Astrocyte (in vitro differentiated cells and primary cell): ENCODE results near the gene BTF3. TPM values are rescaled to one million over a fixed set of nuclear protein-coding genes. Genes with fewer than 3 reads are reported as not detected.
"Not testable (repeated sequence)": the region's sequence is repeated elsewhere in the genome, so short reads cannot be mapped to it uniquely, and the experiment has no call there.

Experiments
- DNase-seq: peaks from one replicate; pipeline ENCODE4 v3.0.0-alpha.2; 2010; ENCODE audit warnings: low read depth
- FAIRE-seq: peaks from 2 replicates; lab custom pipeline; 2011; peaks lifted over from hg19 to GRCh38; lab: Jason Lieb, UNC
- H2AFZ ChIP-seq: 2 replicates; pipeline ENCODE4 v1.6.0; 2012; ENCODE audit warnings: low read depth, low read length, inconsistent platforms
- H3K27ac ChIP-seq: 2 replicates; pipeline ENCODE4 v1.5.1; 2011; ENCODE audit warnings: low read depth, low read length, inconsistent platforms
- H3K27me3 ChIP-seq: 2 replicates; pipeline ENCODE4 v1.6.0; 2011; ENCODE audit warnings: low read length, inconsistent platforms; ENCODE audit not compliant: insufficient read depth
- H3K36me3 ChIP-seq: 2 replicates; pipeline ENCODE4 v1.5.1; 2011; ENCODE audit warnings: low read length, inconsistent platforms; ENCODE audit not compliant: insufficient read depth
- H3K4me1 ChIP-seq: 2 replicates; pipeline ENCODE4 v1.5.1; 2011; ENCODE audit warnings: low read length, inconsistent platforms; ENCODE audit not compliant: insufficient read depth
- H3K4me2 ChIP-seq: 2 replicates; pipeline ENCODE4 v1.6.0; 2012; ENCODE audit warnings: low read length, inconsistent platforms
- H3K4me3 ChIP-seq: 2 replicates; pipeline ENCODE4 v1.5.1; 2011; ENCODE audit warnings: low read depth, mild to moderate bottlenecking, low read length, inconsistent platforms; ENCODE audit not compliant: insufficient read depth
- H3K79me2 ChIP-seq: 2 replicates; pipeline ENCODE4 v1.6.0; 2012; ENCODE audit warnings: mild to moderate bottlenecking, low read length, inconsistent platforms; ENCODE audit not compliant: insufficient read depth
- H3K9ac ChIP-seq: 2 replicates; pipeline ENCODE4 v1.6.0; 2012; ENCODE audit warnings: mild to moderate bottlenecking, low read length, inconsistent platforms
- H3K9me3 ChIP-seq: 2 replicates; pipeline ENCODE4 v1.5.1; 2012; ENCODE audit warnings: low read depth, mild to moderate bottlenecking, low read length, inconsistent platforms; ENCODE audit not compliant: insufficient read depth
- H4K20me1 ChIP-seq: 2 replicates; pipeline ENCODE4 v1.6.0; 2012; ENCODE audit warnings: low read length, inconsistent platforms; ENCODE audit not compliant: insufficient read depth
- H3K27ac Mint-ChIP-seq: one replicate; pipeline ENCODE4 v1.8.0; 2021; ENCODE audit warnings: mild to moderate bottlenecking, mixed read lengths; ENCODE audit not compliant: unreplicated experiment
- H3K27me3 Mint-ChIP-seq: one replicate; pipeline ENCODE4 v1.8.0; 2021; ENCODE audit warnings: low read depth, mixed read lengths; ENCODE audit not compliant: unreplicated experiment
- H3K36me3 Mint-ChIP-seq: one replicate; pipeline ENCODE4 v1.8.0; 2021; ENCODE audit warnings: low read depth, mixed read lengths; ENCODE audit not compliant: unreplicated experiment
- H3K4me1 Mint-ChIP-seq: one replicate; pipeline ENCODE4 v1.8.0; 2021; ENCODE audit warnings: low read depth, mixed read lengths; ENCODE audit not compliant: unreplicated experiment
- H3K4me3 Mint-ChIP-seq: one replicate; pipeline ENCODE4 v1.8.0; 2021; ENCODE audit warnings: mild to moderate bottlenecking, moderate library complexity, mixed read lengths; ENCODE audit not compliant: unreplicated experiment
- H3K9me3 Mint-ChIP-seq: one replicate; pipeline ENCODE4 v1.8.0; 2021; ENCODE audit warnings: mild to moderate bottlenecking, mixed read lengths; ENCODE audit not compliant: unreplicated experiment
- EZH2 ChIP-seq: IDR thresholded peaks from 2 replicates; pipeline ENCODE4 v1.6.1; 2012; ENCODE audit warnings: mild to moderate bottlenecking, low read length, inconsistent platforms; ENCODE audit not compliant: insufficient read depth
- total RNA-seq: library from RNA; stranded (reverse); gene quantifications from 2 replicates; pipeline ENCODE4 v1.2.1, GENCODE V29; 2021
- TF ChIP-seq, protein P1 (sequence below): IDR thresholded peaks from 2 replicates; pipeline ENCODE4 v1.5.1; 2011; ENCODE audit warnings: low read depth, mild to moderate bottlenecking, inconsistent platforms, low read length, moderate library complexity; ENCODE audit not compliant: insufficient read depth

The BTF3 gene
- total RNA-seq, 1 donor from 2014 or later, result 524 TPM

DNA sequence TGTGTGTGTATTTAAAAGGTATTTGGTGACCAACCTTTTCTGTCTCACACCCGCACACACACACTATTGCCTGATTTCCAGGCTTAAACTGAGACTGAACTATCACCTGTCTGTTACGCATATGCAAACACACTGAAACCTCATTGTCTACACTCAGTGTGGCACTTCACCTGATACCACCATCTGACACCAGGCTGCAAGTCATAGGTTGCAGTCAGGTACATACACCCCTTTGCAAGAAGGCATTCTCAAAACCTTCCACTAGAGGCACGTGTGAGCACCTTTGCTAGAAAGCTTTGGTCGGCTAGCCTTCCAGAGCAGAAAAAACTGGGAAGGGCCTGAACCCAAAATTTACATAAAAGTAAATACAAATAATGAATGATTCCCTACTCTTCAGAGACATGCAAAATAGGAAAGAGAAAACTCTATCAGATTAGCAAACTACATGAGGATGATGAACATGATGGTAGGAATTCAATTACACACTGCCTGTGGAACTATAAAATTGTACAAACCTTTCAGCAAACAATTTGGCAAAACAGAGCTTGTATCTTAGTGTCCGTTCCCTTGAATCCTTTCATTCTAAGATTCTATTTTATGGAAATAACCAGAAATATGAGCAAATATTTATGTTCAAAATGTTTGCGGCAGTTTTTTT lies 43.7 kb upstream of the BTF3 start:
- Histone ChIP-seq H2AFZ (no peak overlapping the region), H4K20me1 (no peaks in the 10 kb centered on the region), H3K27me3 (peaks cover 11% of the 10 kb centered on the region), H3K4me1 (peaks cover 9% of the 10 kb centered on the region), H3K9me3 (no peaks in the 10 kb centered on the region), H3K4me3 (no peak overlapping the region), H3K9ac (no peak overlapping the region), H3K36me3 (no peaks in the 10 kb centered on the region), H3K4me2 (no peak overlapping the region), H3K79me2 (no peaks in the 10 kb centered on the region), H3K27ac (no peak overlapping the region)
- H3K4me3 Mint-ChIP-seq, result no peak overlapping the region
- peaks cover 1% of the 10 kb centered on the region for H3K4me1 Mint-ChIP-seq
- H3K27me3 Mint-ChIP-seq, result peaks cover 43% of the 10 kb centered on the region
- no peaks in the 10 kb centered on the region for H3K36me3 Mint-ChIP-seq
- TF ChIP-seq EZH2, result no peak
- TF ChIP-seq, protein P1, sequence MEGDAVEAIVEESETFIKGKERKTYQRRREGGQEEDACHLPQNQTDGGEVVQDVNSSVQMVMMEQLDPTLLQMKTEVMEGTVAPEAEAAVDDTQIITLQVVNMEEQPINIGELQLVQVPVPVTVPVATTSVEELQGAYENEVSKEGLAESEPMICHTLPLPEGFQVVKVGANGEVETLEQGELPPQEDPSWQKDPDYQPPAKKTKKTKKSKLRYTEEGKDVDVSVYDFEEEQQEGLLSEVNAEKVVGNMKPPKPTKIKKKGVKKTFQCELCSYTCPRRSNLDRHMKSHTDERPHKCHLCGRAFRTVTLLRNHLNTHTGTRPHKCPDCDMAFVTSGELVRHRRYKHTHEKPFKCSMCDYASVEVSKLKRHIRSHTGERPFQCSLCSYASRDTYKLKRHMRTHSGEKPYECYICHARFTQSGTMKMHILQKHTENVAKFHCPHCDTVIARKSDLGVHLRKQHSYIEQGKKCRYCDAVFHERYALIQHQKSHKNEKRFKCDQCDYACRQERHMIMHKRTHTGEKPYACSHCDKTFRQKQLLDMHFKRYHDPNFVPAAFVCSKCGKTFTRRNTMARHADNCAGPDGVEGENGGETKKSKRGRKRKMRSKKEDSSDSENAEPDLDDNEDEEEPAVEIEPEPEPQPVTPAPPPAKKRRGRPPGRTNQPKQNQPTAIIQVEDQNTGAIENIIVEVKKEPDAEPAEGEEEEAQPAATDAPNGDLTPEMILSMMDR, result peak; percentile 88
- H3K27ac Mint-ChIP-seq, result no peak overlapping the region
- DNase-seq (no peak), FAIRE-seq (peak; percentile 72)
- peaks cover 2% of the 10 kb centered on the region for H3K9me3 Mint-ChIP-seq

DNA sequence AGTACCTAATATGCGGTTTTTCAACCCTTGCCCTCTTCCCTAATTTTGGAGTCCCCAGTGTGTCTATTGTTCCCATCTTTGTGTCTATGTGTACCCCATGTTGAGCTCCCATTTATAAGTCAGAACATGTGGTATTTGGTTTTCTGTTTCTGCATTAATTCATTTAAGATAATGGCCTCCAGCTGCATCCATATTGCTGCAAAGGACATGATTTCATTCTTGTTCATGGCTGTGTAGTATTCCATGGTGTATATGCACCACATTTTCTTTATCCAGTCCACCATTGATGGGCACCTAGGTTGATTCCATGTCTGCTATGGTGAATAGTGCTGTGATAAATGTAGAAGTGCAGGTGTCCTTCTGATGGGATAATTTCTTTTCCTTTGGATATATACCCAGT lies 41.8 kb upstream of the BTF3 start:
- not testable (repeated sequence) for H4K20me1 ChIP-seq, H3K79me2 ChIP-seq, H3K27ac Mint-ChIP-seq, H2AFZ ChIP-seq, H3K9me3 ChIP-seq, H3K9ac ChIP-seq, H3K36me3 ChIP-seq, H3K4me2 ChIP-seq, H3K27ac ChIP-seq, H3K36me3 Mint-ChIP-seq, H3K9me3 Mint-ChIP-seq, FAIRE-seq, DNase-seq, H3K4me3 ChIP-seq, H3K4me3 Mint-ChIP-seq
- peaks cover 10% of the 10 kb centered on the region for H3K4me1 ChIP-seq
- peaks cover 11% of the 10 kb centered on the region for H3K27me3 ChIP-seq
- Mint-ChIP-seq H3K27me3 (peaks cover 28% of the 10 kb centered on the region), H3K4me1 (peaks cover 18% of the 10 kb centered on the region)

DNA sequence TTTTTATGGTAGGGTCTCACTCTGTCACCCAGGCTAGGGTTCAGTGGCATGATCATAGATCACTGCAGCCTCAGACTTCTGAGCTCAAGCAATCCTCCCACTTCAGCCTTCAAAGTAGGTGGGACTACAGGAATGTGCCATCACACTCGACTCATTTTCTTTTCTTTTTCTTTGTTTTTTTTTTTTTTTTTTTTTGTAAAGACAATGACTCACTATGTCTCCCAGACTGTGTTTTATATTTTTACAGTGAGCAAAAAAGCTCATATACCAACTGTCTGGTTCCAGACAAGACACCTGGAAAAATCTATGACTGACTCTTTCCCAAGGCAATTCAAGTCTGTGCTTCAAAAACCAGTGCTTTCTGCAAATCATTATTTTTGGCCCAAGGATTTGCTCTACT lies 38.9 kb upstream of the BTF3 start:
- no peak overlapping the region for H3K9ac ChIP-seq
- H3K36me3 ChIP-seq, result no peaks in the 10 kb centered on the region
- peak; percentile 5 for FAIRE-seq
- H3K4me2 ChIP-seq, result peak overlapping the region; percentile 38
- Mint-ChIP-seq H3K4me1 (peaks cover 18% of the 10 kb centered on the region), H3K36me3 (peaks cover 2% of the 10 kb centered on the region), H3K4me3 (no peak overlapping the region), H3K27me3 (peaks cover under 1% of the 10 kb centered on the region), H3K9me3 (peaks cover 2% of the 10 kb centered on the region), H3K27ac (peak overlapping the region; percentile 35)
- no peaks in the 10 kb centered on the region for H3K27me3 ChIP-seq
- no peak for TF ChIP-seq EZH2
- TF ChIP-seq, protein P1, result no peak
- H3K9me3 ChIP-seq, result no peaks in the 10 kb centered on the region
- no peaks in the 10 kb centered on the region for H4K20me1 ChIP-seq
- H3K27ac ChIP-seq, result peak overlapping the region; percentile 47
- no peak overlapping the region for H3K4me3 ChIP-seq
- H2AFZ ChIP-seq, result no peak overlapping the region
- H3K4me1 ChIP-seq, result peaks cover 6% of the 10 kb centered on the region
- DNase-seq, result peak; percentile 71
- no peaks in the 10 kb centered on the region for H3K79me2 ChIP-seq
